GM21723 (cell line): ENCODE measurements around the gene RRBP1.
A peak's percentile ranks its signal among the peaks of the same experiment; 100 is the strongest.

ENCODE experiments used
- ATAC-seq: cut with Tn5 transposase; IDR thresholded peaks from one replicate; pipeline ENCODE4 v1.9.1; 2021; ENCODE audit warnings: mild to moderate bottlenecking, moderate library complexity; ENCODE audit not compliant: unreplicated experiment

RRBP1 gene, protein sequence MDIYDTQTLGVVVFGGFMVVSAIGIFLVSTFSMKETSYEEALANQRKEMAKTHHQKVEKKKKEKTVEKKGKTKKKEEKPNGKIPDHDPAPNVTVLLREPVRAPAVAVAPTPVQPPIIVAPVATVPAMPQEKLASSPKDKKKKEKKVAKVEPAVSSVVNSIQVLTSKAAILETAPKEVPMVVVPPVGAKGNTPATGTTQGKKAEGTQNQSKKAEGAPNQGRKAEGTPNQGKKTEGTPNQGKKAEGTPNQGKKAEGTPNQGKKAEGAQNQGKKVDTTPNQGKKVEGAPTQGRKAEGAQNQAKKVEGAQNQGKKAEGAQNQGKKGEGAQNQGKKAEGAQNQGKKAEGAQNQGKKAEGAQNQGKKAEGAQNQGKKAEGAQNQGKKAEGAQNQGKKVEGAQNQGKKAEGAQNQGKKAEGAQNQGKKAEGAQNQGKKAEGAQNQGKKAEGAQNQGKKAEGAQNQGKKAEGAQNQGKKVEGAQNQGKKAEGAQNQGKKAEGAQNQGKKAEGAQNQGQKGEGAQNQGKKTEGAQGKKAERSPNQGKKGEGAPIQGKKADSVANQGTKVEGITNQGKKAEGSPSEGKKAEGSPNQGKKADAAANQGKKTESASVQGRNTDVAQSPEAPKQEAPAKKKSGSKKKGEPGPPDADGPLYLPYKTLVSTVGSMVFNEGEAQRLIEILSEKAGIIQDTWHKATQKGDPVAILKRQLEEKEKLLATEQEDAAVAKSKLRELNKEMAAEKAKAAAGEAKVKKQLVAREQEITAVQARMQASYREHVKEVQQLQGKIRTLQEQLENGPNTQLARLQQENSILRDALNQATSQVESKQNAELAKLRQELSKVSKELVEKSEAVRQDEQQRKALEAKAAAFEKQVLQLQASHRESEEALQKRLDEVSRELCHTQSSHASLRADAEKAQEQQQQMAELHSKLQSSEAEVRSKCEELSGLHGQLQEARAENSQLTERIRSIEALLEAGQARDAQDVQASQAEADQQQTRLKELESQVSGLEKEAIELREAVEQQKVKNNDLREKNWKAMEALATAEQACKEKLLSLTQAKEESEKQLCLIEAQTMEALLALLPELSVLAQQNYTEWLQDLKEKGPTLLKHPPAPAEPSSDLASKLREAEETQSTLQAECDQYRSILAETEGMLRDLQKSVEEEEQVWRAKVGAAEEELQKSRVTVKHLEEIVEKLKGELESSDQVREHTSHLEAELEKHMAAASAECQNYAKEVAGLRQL (N-terminal part only)

DNA sequence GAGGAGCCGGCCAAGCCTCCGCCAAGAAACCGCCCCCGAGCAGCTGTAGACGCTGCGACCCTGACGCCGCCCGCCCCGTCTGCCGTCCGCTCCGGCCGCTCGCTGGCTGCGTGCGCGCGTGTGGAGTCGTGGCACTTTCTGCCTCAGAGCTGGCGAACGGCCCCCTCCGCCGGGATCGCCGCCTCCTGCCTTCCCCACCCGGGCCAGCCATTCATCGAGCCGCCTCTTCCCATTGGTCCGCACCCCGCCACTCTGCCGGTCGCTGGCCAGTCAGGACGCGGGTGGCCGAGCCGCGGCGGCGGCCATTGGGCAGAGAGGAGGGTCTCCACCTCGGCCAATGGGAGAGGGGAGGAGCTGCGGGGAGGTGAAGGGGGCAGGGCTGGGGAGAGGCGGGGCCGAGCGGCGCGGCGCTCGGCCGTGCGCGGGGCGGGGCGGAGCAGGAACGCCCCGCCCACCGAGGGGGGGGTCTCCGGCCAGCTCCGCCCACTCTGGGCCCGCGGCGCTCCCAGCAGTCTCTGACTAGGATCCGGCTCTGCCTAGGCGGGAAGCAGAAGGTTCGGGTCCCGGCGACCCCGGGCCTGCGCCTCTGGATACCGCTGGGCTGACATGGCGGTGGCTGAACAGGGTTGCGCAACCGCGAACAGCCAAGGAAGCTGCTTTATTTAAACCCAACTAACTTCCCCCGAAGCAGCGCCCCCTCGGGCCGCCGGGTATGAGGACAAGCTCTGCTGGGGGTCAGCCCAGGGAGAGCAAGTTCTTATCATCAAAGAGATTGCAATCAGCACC, at the start of gene RRBP1:
RRBP1 (minus strand) TSS at position 140 of the 786 bp plus-strand sequence. CDS start 21,735 bp downstream, outside the sequence.
- peak; percentile 89 for ATAC-seq

DNA sequence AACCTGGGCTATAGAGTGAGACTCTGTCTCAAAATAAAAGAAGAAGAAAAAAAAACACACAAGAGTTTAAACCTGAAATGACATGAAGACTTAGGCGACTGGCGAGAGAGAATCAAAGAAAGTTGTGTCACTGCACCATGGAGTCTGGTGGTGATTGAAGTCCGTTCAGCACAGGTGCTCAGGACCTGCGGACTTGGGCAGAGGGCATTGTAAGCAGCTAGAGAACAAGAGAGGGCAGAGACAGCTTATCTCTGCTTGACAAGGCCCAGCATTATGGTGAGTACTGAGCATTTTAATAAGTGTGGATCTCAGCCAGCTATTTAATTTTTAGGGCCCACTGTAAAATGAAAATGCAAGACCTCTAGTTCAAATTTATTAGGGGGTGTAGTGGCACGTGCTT, 49.2 kb upstream of the RRBP1 start:
- no peak for ATAC-seq

DNA sequence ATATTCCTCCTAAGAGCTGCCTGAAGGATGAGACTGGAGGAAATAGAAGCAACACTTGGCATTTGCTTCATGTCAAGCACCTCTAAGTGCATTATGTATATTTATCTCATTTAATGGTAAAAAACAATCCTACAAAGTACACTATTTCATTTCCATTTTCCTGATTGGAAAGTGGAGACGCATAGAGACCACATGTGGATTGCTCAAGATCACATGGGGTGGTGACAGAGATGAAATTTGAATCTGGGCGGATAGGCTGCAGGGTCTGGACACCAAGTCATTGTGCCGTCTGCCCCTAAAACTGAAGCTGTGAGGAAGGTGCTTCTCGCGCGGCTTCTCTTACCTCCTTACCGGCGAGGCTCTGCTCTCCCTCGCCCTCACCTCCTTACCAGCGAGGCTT, 48.0 kb upstream of the RRBP1 start:
- no peak for ATAC-seq

DNA sequence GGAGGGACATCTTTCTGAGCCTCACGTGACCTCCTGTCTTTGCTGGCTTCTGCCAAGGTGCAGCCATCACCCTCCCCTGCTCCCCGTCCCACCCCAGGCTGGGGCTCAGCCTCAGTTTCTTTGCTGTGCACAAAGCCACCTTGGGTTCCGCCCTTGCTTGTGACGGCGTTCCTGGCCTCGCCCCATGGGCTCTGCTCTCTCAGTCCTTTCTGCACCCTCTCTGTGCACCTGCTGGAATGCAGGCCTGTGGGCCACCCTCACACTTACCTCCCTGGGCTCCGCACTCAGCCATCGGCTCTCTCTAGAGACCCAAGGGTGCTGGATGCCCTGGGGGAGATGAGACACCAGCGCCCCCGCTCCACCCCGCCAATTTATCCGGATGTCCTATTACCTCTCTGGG, 46.0 kb upstream of the RRBP1 start:
- no peak for ATAC-seq

DNA sequence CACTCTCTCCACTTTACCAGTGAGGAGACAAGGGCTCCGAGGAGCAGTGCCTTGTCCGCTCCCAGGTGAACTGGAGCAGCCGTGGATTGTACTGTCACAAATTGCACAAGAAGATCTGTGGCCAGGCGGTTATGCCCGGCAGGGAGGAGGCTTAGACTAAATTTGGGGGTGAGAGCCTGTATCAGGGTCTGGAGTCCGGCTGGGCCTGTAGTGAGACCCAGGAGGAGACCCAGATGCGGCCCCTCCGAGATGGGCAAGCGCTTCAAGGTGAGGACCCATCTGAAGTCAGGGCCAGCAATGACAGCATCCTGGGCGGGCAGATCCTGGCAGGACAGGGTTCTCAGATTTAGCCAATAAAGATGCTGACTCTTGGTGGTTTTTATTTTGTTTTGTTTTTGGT, 45.3 kb upstream of the RRBP1 start:
- ATAC-seq, result no peak

DNA sequence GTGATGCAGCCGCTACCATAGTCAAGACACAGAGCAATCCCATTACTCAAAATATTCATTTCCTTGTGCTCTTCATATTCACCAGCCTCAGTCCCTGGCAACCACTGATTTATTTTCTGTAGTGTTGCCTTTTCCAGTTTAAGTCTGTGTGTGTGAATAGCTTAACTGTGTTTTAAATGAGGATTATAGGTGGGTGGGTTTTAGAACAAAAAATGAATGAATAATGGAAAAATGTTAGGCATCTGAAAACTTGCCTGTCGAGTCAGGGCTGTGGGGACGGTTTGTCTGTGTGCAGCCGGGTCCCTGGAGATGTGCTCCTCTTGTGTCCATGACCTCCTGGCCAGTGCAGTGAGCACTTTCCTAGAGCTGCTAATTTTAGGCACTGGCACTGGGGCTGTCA, 44.9 kb upstream of the RRBP1 start:
- ATAC-seq, result no peak

DNA sequence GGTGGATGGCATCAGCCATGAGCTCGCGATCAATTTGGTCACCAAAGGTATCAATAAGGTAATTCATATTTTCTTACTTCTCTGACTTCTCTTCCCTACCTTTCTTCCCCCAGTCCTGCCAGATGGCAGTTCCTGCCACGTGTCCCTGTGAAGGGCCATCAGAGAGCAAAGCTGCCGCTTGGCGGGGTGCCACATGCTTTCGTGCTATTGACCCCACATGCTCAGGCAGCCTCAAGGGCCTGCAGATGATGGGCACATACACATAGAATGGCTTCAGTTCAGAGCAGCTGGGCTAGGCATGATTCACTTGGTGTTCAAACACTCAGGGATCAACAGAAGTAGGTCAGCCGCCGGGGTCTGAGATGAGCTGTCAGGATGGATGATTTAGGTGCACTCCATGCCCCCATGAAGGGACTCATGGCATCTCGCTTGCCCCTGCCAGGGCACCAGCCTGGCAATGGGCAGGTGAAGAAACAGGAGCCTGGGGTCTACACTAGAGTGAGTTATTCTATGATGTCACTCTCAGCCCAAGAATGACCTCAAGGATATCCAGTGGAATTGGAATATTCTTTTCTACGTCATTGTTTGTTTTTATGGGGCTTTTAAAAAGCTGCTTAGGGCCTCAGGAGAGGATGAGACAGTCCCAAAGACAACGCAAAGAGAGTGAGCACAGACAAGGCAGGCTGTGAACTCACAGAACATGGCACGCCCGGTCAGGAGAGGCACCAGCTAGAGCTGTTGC, 43.2 kb upstream of the RRBP1 start:
- no peak for ATAC-seq

DNA sequence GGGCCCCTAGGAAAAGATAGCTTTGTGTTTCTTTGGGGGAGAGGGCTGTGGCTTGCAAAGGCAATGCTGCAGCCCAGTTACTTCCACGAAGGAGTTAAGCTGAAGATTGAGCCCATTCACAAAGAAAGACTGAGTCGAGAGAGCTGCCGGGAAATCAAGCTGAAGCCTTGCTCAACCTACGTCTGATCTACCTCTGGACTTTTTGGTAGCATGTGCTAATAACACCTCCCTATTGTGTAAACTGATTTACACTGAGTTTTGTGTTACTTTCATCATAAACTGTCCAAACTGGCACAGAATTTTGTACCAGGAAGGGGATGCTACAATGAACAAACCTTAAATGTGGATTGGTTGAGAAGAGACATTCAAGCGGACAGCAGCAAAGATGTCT, 41.3 kb upstream of the RRBP1 start:
- ATAC-seq, result no peak

DNA sequence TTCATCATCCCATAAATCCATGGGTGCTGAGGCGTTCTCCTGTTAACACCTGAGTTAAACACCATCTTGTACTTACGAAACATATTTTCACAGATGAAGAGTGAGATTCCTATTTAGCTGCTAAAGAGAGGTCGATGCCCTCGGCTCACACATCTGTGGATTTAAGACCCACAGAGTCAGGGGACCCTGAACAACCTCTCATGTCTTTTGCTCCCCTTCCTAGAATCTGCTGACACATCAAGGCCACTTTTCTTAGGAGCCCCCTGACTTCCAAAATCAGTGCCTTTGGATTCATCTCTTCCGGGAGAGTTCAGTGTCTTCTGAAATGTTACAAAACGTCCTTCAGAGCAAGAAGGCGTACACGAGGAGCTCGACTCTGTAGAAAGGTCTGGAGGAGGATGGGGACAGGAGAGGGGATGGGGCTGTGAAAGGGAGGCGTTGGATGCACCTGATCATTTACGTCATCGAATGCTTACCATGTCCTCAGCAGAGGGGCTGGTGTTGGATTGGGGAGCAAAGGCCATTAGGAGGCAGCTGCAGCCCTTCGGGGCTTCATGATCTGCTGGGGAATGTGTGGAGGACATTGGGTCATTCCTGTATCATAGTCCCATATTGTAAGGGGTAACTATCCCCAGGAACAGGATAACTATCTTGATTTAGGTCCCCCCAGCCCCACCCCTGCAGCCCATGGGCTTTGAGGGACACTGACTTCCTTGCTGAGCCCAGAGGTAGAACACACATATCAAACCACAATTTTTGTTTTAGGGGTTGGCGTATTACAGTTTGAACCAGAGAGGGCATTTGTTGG, 40.7 kb upstream of the RRBP1 start:
- ATAC-seq, result no peak

DNA sequence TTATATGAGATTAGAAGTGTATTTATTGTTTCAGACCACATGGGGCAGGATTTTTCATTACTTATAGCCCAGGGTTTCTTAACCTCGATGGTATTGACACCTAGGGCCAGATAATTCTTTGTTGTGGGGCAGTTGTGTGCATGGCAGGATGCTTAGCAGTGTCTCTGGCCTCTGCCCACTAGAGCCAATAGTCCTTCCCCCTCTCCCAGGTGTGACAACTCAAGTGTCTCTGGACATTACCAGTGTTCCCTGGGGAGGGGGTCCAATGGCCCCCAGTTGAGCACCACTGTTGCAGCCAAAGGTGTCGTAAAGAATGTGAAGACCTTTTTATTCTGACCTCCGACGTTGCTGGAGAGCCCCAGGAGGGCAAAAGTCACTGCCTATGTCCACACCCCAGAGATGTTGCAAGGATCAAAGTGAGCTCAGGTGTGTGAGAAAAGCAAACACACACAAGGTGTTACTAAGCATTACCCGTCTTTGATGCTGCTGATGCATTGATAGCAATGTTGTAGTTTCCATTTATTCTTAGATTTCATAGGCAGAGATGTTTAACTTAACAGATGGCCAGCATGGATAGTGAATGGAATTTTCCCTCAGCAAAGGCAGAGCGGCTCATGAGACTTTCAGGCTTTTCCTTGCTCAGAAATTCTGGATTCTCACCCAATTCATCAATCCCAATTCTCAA, 39.9 kb upstream of the RRBP1 start:
- ATAC-seq, result no peak

DNA sequence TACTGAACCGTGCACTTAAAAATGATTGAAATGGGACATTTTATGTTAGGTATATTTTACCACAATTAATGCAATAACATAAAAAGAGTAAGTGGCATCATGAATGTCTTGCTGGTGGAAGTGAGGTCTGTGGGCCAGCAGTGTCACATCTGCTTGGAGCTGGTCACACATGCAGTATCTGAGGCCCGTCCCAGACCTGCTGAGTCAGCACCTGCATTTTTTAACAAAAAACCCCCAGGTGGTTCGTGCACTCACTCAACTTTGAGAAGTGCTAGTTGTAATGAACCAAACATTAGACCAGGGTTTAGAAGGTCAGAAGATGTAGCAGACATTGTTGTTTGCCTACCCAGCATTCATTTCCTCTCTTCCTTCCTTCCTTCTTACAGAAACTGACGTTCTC, 38.7 kb upstream of the RRBP1 start:
- no peak for ATAC-seq

DNA sequence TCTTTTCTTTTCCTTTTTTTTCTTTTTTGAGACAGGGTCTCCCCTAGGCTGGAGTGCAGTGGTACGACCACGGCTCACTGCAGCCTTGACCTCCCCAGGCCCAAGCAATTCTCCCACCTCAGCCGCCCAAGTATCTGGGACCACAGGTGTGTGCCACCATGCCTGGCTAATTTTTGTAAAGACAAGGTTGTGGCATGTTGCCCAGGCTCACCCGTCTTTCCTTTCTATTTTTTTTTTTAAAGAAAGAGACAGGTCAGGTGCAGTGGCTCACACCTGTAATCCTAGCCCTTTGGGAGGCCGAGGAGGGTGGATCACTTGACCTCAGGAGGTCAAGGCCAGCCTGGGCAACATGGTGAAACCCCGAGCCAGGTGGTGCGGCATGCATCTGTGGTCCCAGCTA, 34.3 kb upstream of the RRBP1 start:
- ATAC-seq, result no peak

DNA sequence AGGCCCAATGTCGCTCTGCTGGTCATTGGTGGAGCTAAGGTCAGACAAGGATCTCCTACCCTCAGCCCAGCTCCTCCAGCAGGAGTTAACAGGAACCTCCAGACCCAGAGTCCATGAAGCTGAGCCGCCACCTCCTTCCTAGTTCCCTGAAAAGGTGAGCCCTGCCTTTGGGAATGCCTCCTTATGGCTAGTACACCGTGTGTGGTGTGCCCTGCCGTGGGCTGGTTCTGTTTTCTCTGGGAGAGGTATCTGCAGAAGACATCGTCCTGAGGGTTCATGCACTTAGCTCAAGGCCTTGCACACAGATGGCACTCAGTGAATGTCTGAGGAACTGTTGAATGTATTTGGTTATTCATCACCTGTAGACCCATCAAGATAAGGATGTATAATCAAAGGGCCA, 33.0 kb upstream of the RRBP1 start:
- no peak for ATAC-seq

DNA sequence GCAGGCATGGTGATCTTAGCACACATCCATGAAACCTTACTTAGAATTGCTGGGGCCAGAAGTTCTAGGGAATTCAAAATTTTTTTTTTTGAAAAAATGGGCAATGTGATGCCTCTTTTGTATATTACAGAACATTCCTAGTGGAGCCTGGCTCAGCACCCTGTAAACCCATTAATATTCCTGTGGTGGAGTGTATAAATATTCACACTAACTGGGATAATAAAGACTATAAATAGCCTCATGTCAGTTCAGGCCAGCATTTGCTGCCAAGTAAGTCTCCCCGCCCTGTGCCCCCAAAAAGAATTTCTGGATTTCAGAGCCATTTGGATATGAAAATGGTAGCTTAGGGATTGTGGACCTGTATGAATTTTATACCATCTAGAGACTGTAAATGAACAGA, 32.6 kb upstream of the RRBP1 start:
- ATAC-seq, result no peak

DNA sequence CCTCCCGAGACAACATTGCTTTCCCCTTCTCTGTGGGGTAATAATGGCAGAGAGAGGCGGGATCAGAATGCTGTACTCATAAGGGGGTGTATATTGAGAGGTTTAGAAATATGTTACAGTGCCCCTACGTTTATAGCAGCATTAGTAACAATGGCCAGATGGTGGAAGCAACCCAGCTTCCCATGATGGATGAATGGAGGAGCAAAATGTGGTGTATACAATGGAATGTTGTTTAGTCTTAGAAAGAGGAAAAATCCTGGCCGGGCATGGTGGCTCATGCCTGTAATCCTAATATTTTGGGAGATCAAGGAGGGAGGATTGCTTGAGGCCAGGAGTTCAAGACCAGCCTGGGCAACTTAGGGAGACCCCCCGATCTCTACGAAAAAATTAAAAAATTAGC, 30.7 kb upstream of the RRBP1 start:
- no peak for ATAC-seq

DNA sequence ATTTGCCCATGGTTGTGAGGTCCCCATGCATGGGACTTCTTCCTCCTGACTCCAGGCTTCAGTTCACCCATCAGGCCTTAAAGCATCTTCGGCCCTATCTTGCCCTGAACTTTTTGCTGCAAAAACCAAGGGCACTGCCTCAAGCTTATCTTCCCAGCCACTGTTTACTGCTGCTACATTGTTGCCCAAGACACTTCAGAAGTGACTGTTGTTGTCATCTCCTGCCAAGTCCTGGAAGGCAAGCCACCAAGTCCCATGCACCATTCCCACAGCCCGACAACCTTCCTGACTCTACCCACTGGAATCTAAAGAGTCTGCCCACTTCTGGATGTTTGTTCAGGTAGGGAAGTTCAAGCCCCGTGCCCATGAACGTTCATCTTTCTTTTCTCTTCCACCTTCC, 30.2 kb upstream of the RRBP1 start:
- no peak for ATAC-seq

DNA sequence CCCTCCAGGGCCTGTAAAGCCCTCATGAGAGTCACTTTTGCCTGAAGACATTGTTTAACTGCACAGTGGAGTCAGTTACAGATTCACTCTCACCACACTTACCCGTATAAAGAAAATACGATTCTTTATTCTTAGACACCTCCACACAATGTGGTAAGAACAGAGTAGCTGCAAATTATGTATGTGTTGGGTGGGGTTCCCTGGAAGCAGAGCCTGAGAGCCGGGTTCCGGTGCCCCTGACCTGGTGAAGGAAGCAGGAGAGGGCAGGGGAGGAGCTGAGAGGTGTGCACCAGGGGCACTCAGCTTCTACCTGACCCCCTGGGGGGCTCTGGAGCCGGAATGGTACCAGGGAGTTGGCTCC, 29.2 kb upstream of the RRBP1 start:
- ATAC-seq, result no peak

DNA sequence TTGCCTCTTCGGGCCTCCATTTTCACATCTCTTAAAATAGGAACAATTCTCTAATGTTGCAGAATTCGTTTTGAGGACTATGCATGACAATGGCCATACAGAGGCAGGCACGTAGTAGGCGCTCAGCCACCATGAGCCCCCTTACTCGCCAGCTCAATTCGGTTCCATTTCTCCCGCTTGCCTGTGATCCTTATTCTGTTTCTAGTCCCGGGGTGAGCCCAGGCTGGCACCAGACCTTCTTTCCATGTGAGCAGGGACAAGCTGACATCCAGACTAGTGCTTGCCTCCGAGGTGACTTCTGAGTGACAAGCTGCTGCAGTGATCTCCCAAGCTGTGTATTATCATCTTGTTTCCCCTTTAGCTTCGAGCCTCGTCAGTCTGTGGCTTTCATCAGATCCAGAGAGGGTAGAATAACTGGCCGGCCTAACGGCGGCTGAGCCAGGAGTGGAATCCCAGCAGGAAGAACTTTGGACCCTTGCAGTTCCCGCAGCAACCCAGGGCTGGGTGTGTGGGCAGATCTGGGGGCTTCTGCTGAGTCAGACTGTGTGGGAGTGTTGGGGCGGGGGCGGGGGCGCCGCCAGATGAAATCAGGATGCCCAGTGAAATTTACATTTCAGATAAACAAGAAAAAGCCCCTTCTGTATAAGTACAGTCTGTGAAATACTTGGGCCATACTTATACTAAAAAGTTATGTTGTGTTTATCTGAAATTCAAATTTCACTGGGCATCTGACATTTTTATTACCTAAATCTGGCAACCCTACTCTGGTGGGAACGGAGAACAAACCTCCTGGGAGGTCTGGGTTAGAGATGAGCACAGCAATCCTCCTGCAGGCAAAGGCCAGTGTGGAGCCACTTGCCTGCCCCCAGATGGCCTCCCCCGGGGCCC, 28.6 kb upstream of the RRBP1 start:
- ATAC-seq, result no peak
